VCaP (cell line): Measurements from ENCODE around the gene PRKG1.

Source experiments
- H3K27ac ChIP-seq: fragments of 450-650 bp; 2 replicates; pipeline ENCODE4 v1.5.1; 2017
- CTCF ChIP-seq: fragments of 450-650 bp; conservative IDR thresholded peaks from 2 replicates; pipeline ENCODE4 v1.5.1; 2017; ENCODE audit warnings: mild to moderate bottlenecking, moderate library complexity

Gene PRKG1

DNA sequence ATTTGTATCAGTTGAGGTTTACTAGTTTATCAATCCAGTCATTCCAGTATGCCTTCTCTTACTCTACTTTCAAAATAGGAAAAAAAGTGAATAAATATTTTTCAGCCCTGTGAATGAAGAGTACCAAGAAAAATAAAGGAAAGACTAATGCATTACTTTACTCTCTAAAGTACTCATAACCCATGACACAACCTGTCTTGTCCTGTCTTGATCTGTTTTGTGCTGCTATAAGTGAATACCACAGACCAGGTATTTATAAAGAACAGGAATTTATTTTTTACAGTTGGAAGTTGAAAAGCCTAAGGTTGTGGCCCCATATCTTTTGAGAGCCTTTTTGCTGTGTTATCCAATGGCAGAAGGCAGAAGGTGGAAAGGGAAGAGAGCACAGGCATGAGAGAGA lies 1045.2 kb downstream of the PRKG1 start:
- TF ChIP-seq CTCF = no peak
- H3K27ac ChIP-seq = no peak overlapping the region

DNA sequence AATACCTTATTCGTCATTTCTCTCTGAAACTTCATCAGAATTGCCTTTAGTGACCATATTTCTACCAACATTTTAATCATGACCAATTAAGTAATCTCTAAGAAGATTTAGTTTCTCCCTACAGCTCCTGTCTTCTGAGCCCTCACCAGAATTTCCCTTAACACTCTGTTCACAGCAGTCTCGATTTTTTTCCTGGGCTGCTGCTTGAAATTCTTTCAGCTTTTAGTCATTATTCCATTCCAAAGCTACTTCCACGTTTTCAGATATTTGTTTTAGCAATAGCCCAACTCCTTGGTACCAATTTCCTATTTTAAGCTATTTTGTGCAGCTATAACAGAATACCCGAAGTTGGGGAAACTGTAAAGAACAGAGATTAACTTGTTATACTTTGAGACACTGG lies 1047.4 kb downstream of the PRKG1 start:
- TF ChIP-seq CTCF = no peak
- no peak overlapping the region for H3K27ac ChIP-seq

DNA sequence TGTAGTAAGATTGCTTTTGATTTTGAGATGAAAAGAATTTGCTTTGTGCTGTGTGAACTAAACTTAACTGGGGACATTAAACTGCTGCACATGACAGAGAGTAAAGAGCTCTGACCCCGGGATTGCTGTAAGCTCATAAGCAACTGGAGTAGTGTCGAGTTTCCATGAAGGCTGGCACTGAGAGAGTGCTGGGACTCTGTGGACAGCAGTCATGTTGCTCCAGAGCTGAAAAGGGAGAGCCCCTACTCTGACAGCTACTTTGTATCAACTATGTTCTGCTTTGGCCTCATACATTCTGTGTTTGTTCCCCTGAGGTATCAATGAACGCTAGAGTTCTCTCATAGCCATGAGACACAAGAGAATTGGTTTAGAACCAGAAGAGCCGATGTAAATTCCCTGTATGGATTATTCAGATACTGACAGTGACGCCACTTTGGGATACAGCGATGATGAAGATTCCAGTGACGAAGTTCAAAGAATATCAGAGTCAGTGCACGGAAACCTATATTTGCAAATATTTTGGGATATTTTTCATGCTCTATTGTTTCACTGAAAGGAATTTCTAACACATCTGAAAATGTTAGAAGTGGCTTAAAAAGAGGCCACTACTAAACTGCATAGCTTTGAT lies 1053.9 kb downstream of the PRKG1 start:
- no peak for TF ChIP-seq CTCF
- H3K27ac ChIP-seq = no peak overlapping the region

GRCh38 chr10:52129410-52130178 lies 1055.3 kb downstream of the PRKG1 start:
- TF ChIP-seq CTCF = no peak

GRCh38 chr10:52135101-52135500 lies 1060.8 kb downstream of the PRKG1 start:
- TF ChIP-seq CTCF = no peak

More at GRCh38 chr10:52129410-52130178, 1055.3 kb downstream of the PRKG1 start:
- H3K27ac ChIP-seq = no peak overlapping the region

GRCh38 chr10:52136921-52137320 lies 1062.6 kb downstream of the PRKG1 start:
- peak overlapping the region; percentile 67 for H3K27ac ChIP-seq
- no peak for TF ChIP-seq CTCF

More at GRCh38 chr10:52135101-52135500, 1060.8 kb downstream of the PRKG1 start:
- H3K27ac ChIP-seq = no peak overlapping the region

- no peak for TF ChIP-seq CTCF
- no peak overlapping the region for H3K27ac ChIP-seq
Measured at GRCh38 chr10:52143338-52143737, 1069.1 kb downstream of the PRKG1 start.
